Esophagus (tissue), 2 donors: ENCODE measurements around the gene IFIT1. TPM values are rescaled to one million over a fixed set of nuclear protein-coding genes. Genes with fewer than 3 reads are reported as not detected.

Experiments used
- H3K27ac ChIP-seq, 2 donors: one replicate each; pipeline ENCODE4 v1.5.1; 2013; ENCODE audit warnings: low read depth in 2 of 2, mild to moderate bottlenecking in 2 of 2, inconsistent platforms in 1 of 2, low read length in 1 of 2, moderate library complexity in 1 of 2
- H3K27me3 ChIP-seq, 2 donors: one replicate each; pipeline ENCODE4 v1.6.1; 2013; ENCODE audit warnings: low read length in 2 of 2, control low read depth in 1 of 2, mild to moderate bottlenecking in 1 of 2; ENCODE audit not compliant: insufficient read depth in 2 of 2, control insufficient read depth in 1 of 2
- H3K36me3 ChIP-seq, 2 donors: one replicate each; pipeline ENCODE4 v1.6.1; 2013; ENCODE audit warnings: low read length in 1 of 2; ENCODE audit not compliant: control insufficient read depth in 2 of 2, insufficient read depth in 2 of 2
- H3K4me1 ChIP-seq, 2 donors: one replicate each; pipeline ENCODE4 v1.6.1; 2013; ENCODE audit warnings: low read length in 1 of 2; ENCODE audit not compliant: control insufficient read depth in 2 of 2, insufficient read depth in 2 of 2
- H3K4me3 ChIP-seq, 2 donors: one replicate each; pipeline ENCODE4 v1.5.1; 2013; ENCODE audit warnings: low read length in 2 of 2, mild to moderate bottlenecking in 2 of 2, low read depth in 1 of 2, moderate library complexity in 1 of 2
- H3K9me3 ChIP-seq, 2 donors: one replicate each; pipeline ENCODE4 v1.6.1; 2013; ENCODE audit warnings: mild to moderate bottlenecking in 2 of 2, low read depth in 1 of 2, low read length in 1 of 2, moderate library complexity in 1 of 2; ENCODE audit not compliant: control insufficient read depth in 2 of 2, insufficient read depth in 1 of 2
- WGBS, 2 donors: extraction: QIAGEN DNeasy Blood & Tissue Kit; methylation state at CpG; one replicate each; pipeline ENCODE4 v1.1.7; 2013; 5-methylcytosine and 5-hydroxymethylcytosine counted together
- polyA plus RNA-seq, 2 donors: library from polyadenylated mRNA; stranded (reverse); fragments of 200-250 nt; gene quantifications; one replicate each; pipeline ENCODE4 v1.2.3, GENCODE V29; 2013
- donor health status: healthy with polysubstance abuse.
- donor health status: Bipolar disorder and iron deficiency.

Gene IFIT1, protein sequence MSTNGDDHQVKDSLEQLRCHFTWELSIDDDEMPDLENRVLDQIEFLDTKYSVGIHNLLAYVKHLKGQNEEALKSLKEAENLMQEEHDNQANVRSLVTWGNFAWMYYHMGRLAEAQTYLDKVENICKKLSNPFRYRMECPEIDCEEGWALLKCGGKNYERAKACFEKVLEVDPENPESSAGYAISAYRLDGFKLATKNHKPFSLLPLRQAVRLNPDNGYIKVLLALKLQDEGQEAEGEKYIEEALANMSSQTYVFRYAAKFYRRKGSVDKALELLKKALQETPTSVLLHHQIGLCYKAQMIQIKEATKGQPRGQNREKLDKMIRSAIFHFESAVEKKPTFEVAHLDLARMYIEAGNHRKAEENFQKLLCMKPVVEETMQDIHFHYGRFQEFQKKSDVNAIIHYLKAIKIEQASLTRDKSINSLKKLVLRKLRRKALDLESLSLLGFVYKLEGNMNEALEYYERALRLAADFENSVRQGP
- 1 to 10 TPM; 2.3 to 2.7 TPM for polyA plus RNA-seq

DNA sequence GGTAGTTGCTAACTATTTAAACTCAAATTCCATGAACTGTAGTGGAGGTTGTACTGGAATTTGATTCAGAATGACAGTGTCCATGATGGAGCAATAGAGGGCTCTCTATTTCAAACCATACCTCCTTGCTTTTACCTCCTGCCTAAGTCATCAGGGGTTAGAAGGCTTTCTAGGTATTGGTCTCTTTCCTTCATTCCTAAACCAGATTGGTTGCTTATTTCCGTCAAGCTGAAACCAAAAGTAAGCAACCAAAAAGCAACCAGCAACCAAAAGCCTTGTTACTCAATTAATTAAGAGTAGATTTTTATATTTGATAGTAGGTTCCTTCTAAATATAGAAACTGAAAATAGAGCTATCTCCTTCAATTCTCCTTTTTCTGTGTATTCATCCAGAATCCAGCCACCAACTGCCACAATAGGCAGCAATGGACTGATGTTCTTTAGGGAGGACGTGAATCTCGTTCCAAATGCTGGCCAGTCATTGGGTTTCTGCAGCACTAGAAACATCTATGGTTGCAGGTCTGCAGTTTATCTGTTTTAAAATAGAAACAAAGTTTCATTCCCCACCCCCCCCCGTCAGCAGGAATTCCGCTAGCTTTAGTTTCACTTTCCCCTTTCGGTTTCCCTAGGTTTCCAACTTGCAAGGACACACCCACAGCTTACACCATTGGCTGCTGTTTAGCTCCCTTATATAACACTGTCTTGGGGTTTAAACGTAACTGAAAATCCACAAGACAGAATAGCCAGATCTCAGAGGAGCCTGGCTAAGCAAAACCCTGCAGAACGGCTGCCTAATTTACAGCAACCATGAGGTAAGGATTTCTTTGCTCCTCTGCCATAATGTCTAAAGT is at the start of gene IFIT1:
Gene IFIT1 (plus strand): TSS at position 717 of the 850 bp plus-strand sequence. CDS start 90 bp downstream, at position 807.
- peak within 1 kb of the TSS; percentile 81 to 86 for H3K27ac ChIP-seq

DNA sequence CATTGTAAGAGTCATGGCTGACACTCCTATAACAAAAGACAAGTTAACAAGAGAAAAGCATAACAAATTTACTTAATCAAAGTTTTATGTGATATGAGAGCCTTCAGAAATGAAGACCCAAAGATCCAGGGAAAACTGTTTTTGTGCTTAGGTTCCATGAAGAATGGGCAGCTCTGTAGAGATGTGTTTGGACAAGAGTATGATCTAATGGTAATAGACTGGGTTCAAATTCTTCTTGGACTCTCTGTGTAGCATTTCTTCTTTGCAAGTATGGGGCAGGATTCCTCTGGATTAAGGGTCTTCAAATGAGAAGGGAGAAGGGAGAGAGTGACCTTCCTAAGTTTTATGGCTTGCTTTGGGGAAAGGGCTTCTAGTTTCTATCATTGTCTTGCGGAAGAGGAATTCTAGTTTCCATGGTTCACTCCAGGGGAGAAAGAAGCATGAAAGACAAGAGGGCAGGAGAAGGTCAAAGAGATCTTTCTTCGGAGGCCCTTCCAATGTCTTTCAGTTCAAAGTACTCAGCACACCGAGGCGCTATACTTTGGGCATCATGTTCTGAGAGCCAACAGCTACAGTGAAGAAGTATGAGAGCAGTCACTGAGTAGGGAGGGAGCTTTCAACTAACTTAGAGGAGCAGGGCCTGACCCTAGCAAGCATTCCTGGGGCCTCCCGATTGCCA is 49.2 kb upstream of the IFIT1 start:
- Histone ChIP-seq H3K4me1 (peaks cover 2% of the 10 kb centered on the region in 2 donors), H3K9me3 (no peaks in the 10 kb centered on the region), H3K4me3 (no peak overlapping the region), H3K27ac (no peak overlapping the region), H3K36me3 (peaks cover 2% of the 10 kb centered on the region in 2 donors), H3K27me3 (no peaks in the 10 kb centered on the region)
- 89 to 92% methylated on average over 5 of the region's 5 CpGs for WGBS, 2 donors

More for the DNA sequence above, at the start of gene IFIT1:
- 1% methylated on average over 8 of the region's 8 CpGs for WGBS, 2 donors
- Histone ChIP-seq H3K36me3 (no peaks in the 10 kb centered on the region), H3K4me1 (no peaks in the 10 kb centered on the region), H3K4me3 (peak within 1 kb of the TSS; percentile 56 to 79), H3K27me3 (no peaks in the 10 kb centered on the region), H3K9me3 (no peaks in the 10 kb centered on the region)

DNA sequence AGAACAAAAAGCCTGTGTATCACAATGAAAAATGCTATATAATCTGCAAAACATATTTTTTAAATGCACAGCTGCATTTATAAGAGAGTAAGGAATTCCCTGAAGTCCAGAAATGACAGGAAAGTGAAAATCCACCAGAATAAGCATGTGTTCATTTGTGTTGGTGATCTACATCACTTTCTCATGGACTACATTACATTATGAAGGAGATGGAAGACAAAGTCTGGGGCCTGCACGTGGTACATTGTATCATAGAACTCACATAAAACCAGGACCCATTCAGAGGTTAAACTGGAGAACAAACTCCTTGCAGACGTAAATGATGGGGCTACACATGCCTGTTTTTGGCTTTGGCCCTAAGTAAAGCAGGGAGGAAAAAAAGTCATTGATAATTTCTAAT is 48.3 kb upstream of the IFIT1 start:
- H3K27me3 ChIP-seq, result no peaks in the 10 kb centered on the region
- 71 to 74% methylated on average over 2 of the region's 2 CpGs for WGBS, 2 donors

DNA sequence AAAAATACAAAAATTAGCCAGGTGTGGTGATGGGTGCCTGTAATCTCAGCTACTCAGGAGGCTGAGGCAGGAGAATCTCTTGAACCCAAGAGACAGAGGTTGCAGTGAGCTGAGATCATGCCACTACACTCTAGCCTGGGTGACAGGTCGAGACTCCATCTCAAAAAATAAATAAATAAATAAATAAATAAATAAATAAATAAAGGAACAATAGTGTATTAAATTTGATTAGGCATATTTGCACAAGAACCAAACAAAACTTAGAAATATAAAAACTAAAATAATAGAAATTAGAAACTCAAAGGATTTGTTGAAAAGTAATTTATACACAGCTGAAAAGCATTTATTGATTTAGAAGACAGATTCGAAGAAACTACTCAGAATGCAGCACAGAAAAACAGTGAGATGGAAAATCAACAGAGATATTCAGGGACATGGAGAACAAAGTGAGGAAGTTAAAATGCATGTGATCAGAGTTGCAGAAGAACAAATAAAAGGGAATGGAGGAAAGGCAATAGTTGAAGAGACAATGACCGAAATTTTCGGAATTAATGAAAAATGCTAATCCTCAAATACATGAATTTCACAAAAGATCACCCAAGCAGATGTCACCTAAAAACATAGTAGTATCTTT is 46.9 kb upstream of the IFIT1 start:
- no peaks in the 10 kb centered on the region for H3K36me3 ChIP-seq
- H3K4me1 ChIP-seq, result peaks cover 2% of the 10 kb centered on the region in 2 donors
- WGBS, 2 donors, result 92 to 93% methylated on average over 4 of the region's 4 CpGs
- no peaks in the 10 kb centered on the region for H3K9me3 ChIP-seq
- no peaks in the 10 kb centered on the region for H3K27me3 ChIP-seq
- no peak overlapping the region for H3K27ac ChIP-seq
- H3K4me3 ChIP-seq, result no peak overlapping the region

More for the DNA sequence above, 48.3 kb upstream of the IFIT1 start:
- no peaks in the 10 kb centered on the region for H3K9me3 ChIP-seq
- H3K27ac ChIP-seq, result no peak overlapping the region
- H3K36me3 ChIP-seq, result peaks cover 2% of the 10 kb centered on the region in 2 donors
- peaks cover 2% of the 10 kb centered on the region in 2 donors for H3K4me1 ChIP-seq
- H3K4me3 ChIP-seq, result no peak overlapping the region

DNA sequence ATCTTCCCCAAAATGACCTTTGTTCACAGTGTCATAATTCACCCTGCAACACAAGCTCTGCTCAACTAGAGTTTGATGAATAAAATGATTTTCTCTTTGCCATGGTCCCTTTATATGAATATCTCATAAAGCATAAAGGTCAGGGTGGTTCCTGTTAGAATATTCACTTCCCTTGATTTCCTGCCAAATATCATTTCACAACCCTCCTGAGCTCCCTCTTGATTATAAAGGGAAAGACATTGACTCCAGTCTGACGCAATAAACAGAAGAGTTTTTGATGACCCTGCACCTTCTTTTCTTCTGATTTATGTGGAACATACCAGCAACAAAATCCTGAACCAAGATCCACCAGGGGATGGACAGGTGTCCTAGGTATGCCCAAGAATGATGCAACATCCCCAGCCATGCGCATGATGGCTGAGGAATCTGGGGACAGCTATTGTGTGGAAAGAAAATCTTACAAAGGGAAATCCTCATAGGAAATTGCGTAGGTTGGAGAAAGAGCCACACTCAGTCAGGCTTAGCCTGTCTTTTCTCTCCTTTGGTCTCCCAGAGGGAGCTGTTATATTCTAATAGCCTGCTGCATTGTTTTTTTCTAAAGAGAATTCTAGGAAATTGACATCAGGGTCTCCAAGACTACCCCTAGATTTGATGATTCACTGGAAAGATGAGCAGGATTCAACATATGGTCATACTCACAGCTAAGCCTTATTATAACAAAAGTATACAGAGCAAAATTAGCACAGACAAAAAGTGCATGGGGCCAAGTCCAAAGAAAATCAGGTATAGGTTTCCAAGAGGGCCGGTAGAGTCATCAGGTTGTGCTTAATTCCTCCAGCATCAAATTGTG is 45.8 kb upstream of the IFIT1 start:
- Histone ChIP-seq H3K9me3 (no peaks in the 10 kb centered on the region), H3K4me3 (no peak overlapping the region), H3K36me3 (no peaks in the 10 kb centered on the region), H3K27me3 (no peaks in the 10 kb centered on the region), H3K27ac (no peak overlapping the region), H3K4me1 (peaks cover 2% of the 10 kb centered on the region in 2 donors)
- 70% methylated on average over 4 of the region's 4 CpGs for WGBS, 2 donors

DNA sequence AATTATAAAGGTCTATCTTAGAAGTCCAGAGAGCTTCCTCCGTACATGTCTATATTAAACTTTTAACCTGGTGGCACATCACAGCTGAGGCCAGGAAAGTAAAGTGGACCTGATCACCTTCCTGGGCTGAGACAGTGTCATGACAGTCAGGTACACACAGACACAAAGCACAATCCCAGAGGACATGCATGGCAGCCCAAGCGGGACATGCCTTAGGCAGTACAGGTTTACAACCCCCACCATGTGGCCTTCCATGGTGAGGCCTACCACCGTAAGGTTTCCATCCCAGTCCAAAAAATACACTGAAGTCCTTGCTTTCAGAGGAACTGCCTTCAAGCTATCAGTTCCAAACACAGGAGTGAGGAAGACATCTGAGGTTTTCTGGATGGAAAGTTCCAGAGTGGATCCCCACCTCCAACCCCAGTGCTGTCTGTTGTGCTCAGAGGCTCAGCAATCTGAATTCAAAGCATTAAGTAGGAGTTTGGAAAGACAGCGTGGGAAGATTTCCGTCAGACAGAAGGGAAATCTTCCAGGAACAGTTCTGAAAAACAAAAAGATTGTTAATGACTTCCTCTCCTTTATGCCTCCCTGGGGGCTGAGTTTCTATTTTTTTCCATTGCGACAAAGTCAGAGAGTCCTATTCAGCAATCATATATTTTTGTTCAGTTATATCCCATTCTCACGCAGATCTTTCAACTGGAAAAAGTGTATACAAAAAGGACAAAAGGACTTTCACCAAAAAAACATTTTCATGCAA is 44.5 kb upstream of the IFIT1 start:
- Histone ChIP-seq H3K36me3 (no peaks in the 10 kb centered on the region), H3K27me3 (no peaks in the 10 kb centered on the region), H3K4me1 (peaks cover 2% of the 10 kb centered on the region in 2 donors), H3K4me3 (no peak overlapping the region), H3K9me3 (no peaks in the 10 kb centered on the region), H3K27ac (no peak overlapping the region)
- WGBS, 2 donors, result 77 to 78% methylated on average over 7 of the region's 7 CpGs

DNA sequence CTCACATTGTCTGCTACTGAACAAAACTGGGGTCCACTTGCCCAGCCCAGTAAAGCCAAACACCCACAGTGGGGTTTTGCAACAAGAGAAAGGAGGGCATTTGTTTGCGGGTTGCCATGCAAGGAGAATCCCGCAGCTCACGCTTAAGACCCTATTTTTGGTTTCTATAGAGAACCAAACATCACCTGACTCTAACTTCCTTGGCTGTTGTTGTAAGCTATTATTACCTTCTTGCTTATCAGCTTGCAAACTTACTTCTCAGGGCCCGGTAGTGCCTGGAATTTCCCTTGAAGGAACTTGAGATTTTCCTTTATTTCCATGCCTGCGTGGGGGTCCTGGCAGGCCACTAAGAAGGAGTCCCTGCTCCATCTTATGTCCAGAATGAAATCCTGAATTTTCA is 43.9 kb upstream of the IFIT1 start:
- Histone ChIP-seq H3K4me3 (no peak overlapping the region), H3K9me3 (no peaks in the 10 kb centered on the region), H3K4me1 (peaks cover 2% of the 10 kb centered on the region in 2 donors), H3K36me3 (no peaks in the 10 kb centered on the region), H3K27ac (no peak overlapping the region), H3K27me3 (no peaks in the 10 kb centered on the region)
- 85 to 88% methylated on average over 5 of the region's 5 CpGs for WGBS, 2 donors

DNA sequence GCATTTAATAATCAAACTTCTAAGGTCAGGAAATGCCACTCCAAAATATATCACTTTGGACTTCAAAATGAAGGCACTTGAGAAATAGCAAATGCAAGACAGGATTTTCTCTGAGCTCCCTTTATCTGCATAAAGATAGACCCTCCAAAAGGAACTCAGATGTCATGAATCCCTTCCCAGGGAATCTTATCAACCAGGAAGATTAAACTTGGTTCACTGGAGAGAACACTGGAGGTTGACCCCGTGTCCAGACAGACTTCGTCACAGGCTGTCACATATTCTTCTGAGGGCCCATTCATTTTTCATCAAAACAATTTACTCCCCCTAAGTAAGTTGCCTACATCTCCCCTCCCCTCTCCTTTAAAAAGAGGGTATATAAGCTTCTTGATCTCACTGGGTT is 43.4 kb upstream of the IFIT1 start:
- Histone ChIP-seq H3K27ac (no peak overlapping the region), H3K4me1 (peaks cover 2% of the 10 kb centered on the region in 2 donors)

More for the DNA sequence above, 43.4 kb upstream of the IFIT1 start:
- WGBS, 2 donors, result 71 to 86% methylated on average over 2 of the region's 2 CpGs
- Histone ChIP-seq H3K27me3 (no peaks in the 10 kb centered on the region), H3K4me3 (no peak overlapping the region), H3K9me3 (no peaks in the 10 kb centered on the region), H3K36me3 (no peaks in the 10 kb centered on the region)
